Ovary (tissue), 9 donors: ENCODE data around the gene CLOCK. TPM values are rescaled to one million over a fixed set of nuclear protein-coding genes. Genes with fewer than 3 reads are reported as not detected.

Experiments
- DNase-seq, 5 donors: peaks; one replicate each; pipeline ENCODE4 v3.0.0-alpha.2; 2019 to 2020
- H3K27ac ChIP-seq, 2 donors: fragments of 200-600 bp; one replicate each; pipeline versions ENCODE4 v1.5.1 to v1.8.0; 2019 to 2022
- H3K27me3 ChIP-seq: fragments of 200-600 bp; one replicate; pipeline ENCODE4 v1.8.0; 2022
- H3K36me3 ChIP-seq: fragments of 200-600 bp; sonication (generic); one replicate; pipeline ENCODE4 v1.5.1; 2019
- H3K4me1 ChIP-seq: one replicate; pipeline ENCODE4 v1.8.1; 2013; ENCODE audit warnings: mild to moderate bottlenecking, moderate library complexity; ENCODE audit not compliant: insufficient read depth
- H3K4me3 ChIP-seq: fragments of 200-600 bp; sonication (generic); one replicate; pipeline ENCODE4 v1.5.1; 2017
- H3K9me3 ChIP-seq, 2 donors: fragments of 200-600 bp in 1 of 2; sonication (generic) in 1 of 2; one replicate each; pipeline versions ENCODE4 v1.5.1 to v1.8.1; 2013 to 2019; ENCODE audit warnings: mild to moderate bottlenecking in 1 of 2, moderate library complexity in 1 of 2
- EP300 ChIP-seq: sonication (generic); formaldehyde crosslinking; IDR thresholded peaks from one replicate; pipeline ENCODE4 v1.6.1; 2017; ENCODE audit warnings: antibody characterized with exemption
- POLR2A ChIP-seq: fragments of 450-650 bp; IDR thresholded peaks from one replicate; pipeline ENCODE4 v1.6.1; 2017; ENCODE audit warnings: antibody characterized with exemption, mild to moderate bottlenecking, moderate library complexity
- WGBS, 3 donors: extraction: QIAGEN DNeasy Blood & Tissue Kit in 1 of 3; methylation state at CpG; one replicate each; pipeline versions ENCODE4 v1.1.5 to v1.1.7; 2013 to 2017; 5-methylcytosine and 5-hydroxymethylcytosine counted together
- intact Hi-C, 4 donors: fragments of 100-400 bp; cut with DNase I; formaldehyde crosslinking; loops; one replicate each; pipeline versions ENCODE4 v1.11.0 to v1.15.1; 2022 to 2023
- polyA plus RNA-seq, 2 donors: library from polyadenylated mRNA; stranded (reverse); fragments of 200-250 nt in 1 of 2; fragments of 350-450 nt in 1 of 2; fragmentation: Illumina TruSeq in 1 of 2; extraction: RNeasy Lipid Tissue Mini Kit (QIAGEN cat#74804) in 1 of 2; gene quantifications; one replicate each; pipeline ENCODE4 v1.2.3, GENCODE V29; 2013 to 2014
- total RNA-seq, 7 donors: library from RNA; depleted of rRNA in 2 of 7; stranded (reverse); fragments of >200 nt in 2 of 7; fragmentation: NEBNext Ultra II Directional in 3 of 7; extraction: Animal tissue kit (Norgen Biotek cat#: 25700) in 3 of 7; gene quantifications; one replicate each; pipeline versions ENCODE4 v1.1.0 to v1.2.4, GENCODE V29; 2016 to 2023
- TF ChIP-seq, protein P1 (sequence below), 3 donors: fragments of 450-650 bp in 2 of 3; fragments of 200-600 bp in 1 of 3; IDR thresholded peaks; one replicate each; pipeline versions ENCODE4 v1.5.1 to v1.8.0; 2016 to 2022; ENCODE audit warnings: antibody characterized with exemption in 3 of 3, mild to moderate bottlenecking in 1 of 3
- donor health status: DM: no; HTN: no; CAD: no; lungs with moderate emphysema.
- donor health status: DM: no; HTN: no; CAD: no.
- donor health status: Bipolar disorder and iron deficiency.
- donor health status: DM: yes; HTN: yes; CAD: no.
- donor health status: DM: no; HTN: no; CAD: no.
- donor health status: DM: yes; HTN: yes; CAD: no.

CLOCK gene
- total and polyA plus RNA-seq, 9 donors = 5.4 to 36.4 (median 27.5) TPM

- no peak for TF ChIP-seq EP300
- TF ChIP-seq, protein P1, sequence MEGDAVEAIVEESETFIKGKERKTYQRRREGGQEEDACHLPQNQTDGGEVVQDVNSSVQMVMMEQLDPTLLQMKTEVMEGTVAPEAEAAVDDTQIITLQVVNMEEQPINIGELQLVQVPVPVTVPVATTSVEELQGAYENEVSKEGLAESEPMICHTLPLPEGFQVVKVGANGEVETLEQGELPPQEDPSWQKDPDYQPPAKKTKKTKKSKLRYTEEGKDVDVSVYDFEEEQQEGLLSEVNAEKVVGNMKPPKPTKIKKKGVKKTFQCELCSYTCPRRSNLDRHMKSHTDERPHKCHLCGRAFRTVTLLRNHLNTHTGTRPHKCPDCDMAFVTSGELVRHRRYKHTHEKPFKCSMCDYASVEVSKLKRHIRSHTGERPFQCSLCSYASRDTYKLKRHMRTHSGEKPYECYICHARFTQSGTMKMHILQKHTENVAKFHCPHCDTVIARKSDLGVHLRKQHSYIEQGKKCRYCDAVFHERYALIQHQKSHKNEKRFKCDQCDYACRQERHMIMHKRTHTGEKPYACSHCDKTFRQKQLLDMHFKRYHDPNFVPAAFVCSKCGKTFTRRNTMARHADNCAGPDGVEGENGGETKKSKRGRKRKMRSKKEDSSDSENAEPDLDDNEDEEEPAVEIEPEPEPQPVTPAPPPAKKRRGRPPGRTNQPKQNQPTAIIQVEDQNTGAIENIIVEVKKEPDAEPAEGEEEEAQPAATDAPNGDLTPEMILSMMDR (IDR thresholded peaks at IDR 0.05) = no peak
- TF ChIP-seq POLR2A = no peak
- intact Hi-C loops = no loop called here
- Histone ChIP-seq H3K4me3 (no peak overlapping the region), H3K9me3 (no peaks in the 10 kb centered on the region), H3K27ac (no peak overlapping the region), H3K27me3 (no peaks in the 10 kb centered on the region), H3K4me1 (no peaks in the 10 kb centered on the region), H3K36me3 (no peaks in the 10 kb centered on the region)
- 73 to 82% (median 76%) methylated on average over 4 of the region's 4 CpGs for WGBS, 3 donors
- no peak for DNase-seq
Observed at GRCh38 chr4:55530167-55530566, 16.5 kb downstream of the CLOCK start.

- 95 to 97% (median 96%) methylated on average over 3 of the region's 3 CpGs for whole genome bisulfite sequencing, 3 donors
- Histone ChIP-seq H3K27ac (no peak overlapping the region), H3K9me3 (no peaks in the 10 kb centered on the region), H3K27me3 (no peaks in the 10 kb centered on the region), H3K4me1 (no peaks in the 10 kb centered on the region), H3K4me3 (no peak overlapping the region), H3K36me3 (no peaks in the 10 kb centered on the region)
- DNase-seq = no peak
- intact Hi-C loops = no loop called here
- TF ChIP-seq EP300 = no peak
- TF ChIP-seq POLR2A = no peak
- TF ChIP-seq, protein P1 (IDR thresholded peaks at IDR 0.05) = no peak
Observed at GRCh38 chr4:55528491-55528890, 18.2 kb downstream of the CLOCK start.

DNA sequence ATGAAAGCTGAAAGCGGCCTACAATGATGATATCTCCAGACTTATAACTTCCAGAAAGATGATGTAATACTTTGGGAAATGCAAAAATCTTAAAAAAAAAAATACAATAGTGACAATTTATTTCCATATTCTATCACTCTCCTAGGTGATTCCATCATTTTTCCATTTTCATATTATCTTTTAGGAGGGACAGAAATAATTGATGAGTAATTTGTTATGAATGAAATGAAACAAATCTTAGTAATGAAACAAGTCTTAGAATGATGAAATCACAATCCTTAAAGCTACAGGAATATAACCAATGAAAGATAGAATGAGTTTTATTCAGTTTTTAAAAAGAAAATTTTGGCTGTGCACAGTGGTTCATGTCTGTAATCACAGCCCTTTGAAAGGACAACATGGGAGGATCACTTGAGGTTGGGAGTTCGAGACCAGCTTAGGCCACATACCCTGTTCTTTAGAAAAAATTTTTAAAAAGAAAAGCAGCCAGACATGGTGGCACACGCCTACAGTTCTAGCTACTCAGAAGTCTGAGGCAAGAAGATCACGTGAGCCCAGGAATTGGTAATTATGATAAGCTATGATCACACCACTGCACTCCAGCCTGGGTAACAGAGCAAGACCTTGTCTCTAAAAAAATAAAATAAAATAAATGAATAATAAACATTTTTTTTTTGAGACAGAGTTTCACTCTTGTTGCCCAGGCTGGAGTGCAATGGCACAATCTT lies 21.7 kb downstream of the CLOCK start:
- intact Hi-C loops = no loop called here
- 82 to 90% (median 90%) methylated on average over 4 of the region's 4 CpGs for WGBS, 3 donors
- TF ChIP-seq POLR2A = no peak
- TF ChIP-seq, protein P1 (IDR thresholded peaks at IDR 0.05) = no peak
- TF ChIP-seq EP300 = no peak

GRCh38 chr4:55518442-55518841 lies 28.3 kb downstream of the CLOCK start:
- Histone ChIP-seq H3K36me3 (no peaks in the 10 kb centered on the region), H3K27ac (no peak overlapping the region), H3K27me3 (no peaks in the 10 kb centered on the region), H3K4me1 (no peaks in the 10 kb centered on the region), H3K4me3 (no peak overlapping the region), H3K9me3 (no peaks in the 10 kb centered on the region)
- no peak for TF ChIP-seq POLR2A
- TF ChIP-seq EP300 = no peak
- TF ChIP-seq, protein P1 (IDR thresholded peaks at IDR 0.05) = no peak
- intact Hi-C loops = no loop called here
- DNase-seq = no peak

More for the DNA sequence above, 21.7 kb downstream of the CLOCK start:
- no peaks in the 10 kb centered on the region for H3K9me3 ChIP-seq
- H3K27ac ChIP-seq = no peak overlapping the region
- no peaks in the 10 kb centered on the region for H3K36me3 ChIP-seq
- H3K27me3 ChIP-seq = no peaks in the 10 kb centered on the region
- H3K4me1 ChIP-seq = no peaks in the 10 kb centered on the region
- H3K4me3 ChIP-seq = no peak overlapping the region
- no peak for DNase-seq
